ENCODE data around the gene FMO5.
"Not testable (repeated sequence)": the region's sequence is repeated elsewhere in the genome, so short reads cannot be mapped to it uniquely, and the experiment has no call there.

Gene FMO5

DNA sequence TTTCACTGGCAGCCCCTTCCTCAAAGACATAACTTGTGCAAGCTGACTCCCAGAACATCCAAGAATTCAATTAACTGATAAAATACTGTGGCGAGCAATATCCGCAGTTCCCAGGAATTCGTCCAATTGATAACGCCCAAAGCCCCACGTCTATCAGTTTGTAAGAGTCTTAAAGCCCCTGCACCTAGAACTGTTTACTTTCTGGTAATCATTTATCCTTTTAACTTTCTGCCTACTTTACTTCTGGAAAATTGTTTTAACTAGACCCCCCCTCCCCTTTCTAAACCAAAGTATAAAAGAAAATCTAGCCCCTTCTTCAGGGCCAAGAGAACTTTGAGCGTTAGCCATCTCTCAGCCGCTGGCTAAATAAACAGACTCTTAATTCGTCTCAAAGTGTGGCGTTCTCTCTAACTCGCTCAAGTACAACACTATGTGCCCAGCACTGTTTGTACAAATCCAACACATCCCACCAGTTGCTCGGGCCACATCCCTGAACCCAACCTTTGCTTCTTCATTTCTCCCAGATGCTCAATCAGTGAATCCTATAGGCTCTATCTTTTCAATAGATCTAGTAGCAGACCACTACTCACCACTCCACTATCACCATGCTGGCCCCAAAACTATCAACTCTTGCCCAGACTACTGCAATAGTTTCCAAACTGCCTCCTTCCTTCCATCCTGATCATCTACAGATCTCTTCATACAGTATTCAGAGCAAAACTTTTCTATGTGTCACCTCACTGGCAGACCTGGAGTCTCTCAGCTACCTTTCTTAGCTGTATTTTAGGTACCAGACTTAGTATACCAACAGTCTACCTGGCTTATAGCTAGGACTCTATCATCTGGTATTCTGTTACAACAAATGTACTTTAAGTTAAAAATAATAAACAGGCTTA, 14.0 kb upstream of the FMO5 start:
- no peak for DNase-seq

DNA sequence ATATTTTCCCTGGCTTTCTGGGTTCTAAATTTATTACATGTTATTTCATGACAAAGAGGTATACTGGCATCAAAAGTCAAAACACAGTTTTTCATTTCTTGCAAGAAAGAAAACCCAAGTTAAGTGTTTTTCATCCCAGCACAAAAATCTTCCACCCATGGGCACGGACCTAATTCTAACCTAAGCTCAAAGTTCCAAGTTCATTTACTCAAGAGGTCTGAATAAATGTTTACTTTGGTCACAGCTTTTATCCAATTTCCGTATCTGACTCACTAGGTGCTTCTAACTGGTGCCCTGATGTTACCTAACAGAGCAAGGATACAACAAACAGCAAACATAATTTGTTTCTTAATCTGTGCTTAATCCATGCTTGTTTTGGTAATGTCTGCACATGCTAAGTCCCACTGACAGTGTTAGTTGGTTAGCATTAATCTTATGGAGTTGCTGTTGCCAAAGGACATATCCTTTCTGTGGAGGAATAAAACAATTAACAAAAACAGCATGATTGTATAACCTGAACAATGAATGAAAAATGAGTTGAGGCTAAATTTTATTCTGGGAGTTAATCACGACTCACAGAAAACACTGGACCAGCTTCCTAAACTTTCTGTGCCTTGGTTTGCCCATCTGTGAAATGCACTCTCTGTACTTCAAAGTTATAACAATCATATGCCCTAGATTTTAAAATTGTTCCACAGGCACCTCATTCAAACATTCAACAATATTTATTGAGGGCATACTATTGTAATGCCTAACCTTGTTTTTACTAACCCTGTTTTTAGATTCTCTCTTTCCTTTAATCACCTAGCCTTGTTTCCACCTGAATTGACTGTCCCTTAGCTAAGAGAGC, 13.1 kb upstream of the FMO5 start:
- no peak for DNase-seq

DNA sequence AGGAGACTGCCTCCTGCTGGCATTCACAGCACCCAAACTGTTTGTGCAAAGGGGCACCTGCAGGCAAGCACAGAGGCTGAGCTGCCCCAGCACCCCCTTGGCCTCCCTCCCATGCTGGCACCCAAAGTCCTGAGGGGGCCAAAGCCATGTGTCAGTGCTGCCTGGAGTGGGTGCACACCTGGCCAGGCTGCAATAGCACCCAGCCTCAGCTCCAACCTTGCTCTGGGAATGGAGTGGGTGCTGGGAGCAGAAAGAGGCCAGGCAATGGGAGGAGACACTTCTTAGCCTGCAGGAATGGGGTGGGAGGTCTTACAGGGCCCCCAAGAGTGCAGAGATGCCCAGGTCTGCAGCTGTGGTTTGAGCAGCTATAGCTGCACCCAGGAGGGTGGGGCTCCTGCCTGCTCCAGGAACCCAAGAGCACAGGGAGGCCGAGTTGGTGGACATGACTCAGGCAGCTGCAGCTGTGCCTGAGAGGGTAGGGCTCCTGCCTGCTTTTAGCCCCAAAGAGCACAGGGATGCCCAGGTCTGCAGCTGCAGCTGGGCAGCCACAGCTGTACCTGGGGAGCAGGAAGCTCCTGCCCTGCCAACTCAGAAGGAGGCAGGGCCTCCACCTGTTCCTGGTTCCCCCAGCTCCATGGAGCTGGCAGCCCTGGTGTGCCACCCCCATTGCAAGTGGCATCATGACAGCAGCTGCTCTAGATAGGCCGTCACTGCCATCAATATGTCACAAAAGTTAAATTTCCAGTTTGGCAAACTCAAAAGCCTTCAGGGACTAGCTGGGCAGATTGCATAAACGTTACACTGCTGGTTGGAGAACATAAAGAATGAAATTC, 12.0 kb upstream of the FMO5 start:
- no peak for DNase-seq

DNA sequence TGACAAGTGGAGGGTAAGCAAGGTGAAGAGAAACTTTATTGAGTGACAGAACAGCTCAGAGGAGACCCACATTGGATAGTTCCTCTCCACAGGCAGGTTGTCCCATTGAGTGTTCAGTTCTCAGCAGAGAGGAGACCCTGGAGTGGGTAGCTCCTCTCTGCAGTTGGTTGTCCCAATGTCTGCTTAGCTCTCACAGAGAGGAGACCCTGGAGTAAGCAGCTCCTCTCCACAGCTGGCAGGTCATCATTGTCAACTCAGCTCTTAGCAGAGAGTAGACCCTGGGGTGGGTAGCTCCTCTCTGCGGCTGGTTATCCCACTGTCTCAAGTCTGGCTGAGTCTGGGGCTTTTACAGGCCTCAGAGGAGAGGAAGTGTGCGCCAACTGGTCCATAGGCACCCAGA, 11.3 kb upstream of the FMO5 start:
- DNase-seq: no peak

DNA sequence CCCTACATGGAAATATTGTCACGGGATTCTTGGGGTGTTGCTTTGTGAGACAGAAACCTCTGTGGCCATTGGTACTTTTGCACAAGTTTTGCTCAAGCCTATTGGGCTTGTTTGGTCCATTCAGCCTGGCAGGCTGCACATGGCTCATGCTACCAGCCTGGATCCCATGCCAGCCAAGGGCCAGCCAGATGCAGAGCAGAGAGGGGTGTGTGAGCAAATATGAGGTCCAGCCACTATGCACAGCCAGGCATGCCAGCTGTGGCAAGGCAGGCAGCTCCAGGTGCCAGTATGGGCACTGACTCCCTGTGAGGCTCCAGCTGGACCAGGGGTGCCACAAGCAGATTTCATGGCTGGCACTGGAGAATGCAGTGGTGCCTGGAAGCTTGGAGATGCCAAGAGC, 10.7 kb upstream of the FMO5 start:
- DNase-seq: no peak

DNA sequence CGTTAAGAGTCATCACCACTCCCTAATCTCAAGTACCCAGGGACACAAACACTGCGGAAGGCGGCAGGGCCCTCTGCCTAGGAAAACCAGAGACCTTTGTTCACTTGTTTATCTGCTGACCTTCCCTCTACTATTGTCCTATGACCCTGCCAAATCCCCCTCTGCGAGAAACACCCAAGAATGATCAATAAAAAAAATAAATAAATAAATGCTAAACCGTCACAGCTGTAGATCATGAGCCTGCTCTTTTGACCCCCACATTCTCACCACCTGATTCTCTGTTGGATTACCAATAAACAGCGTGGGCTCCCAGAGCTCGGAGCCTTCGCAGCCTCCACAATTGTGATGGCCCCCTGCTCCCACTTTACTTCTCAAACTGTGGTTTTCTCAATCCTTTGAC, 8.8 kb upstream of the FMO5 start:
- DNase-seq: not testable (repeated sequence)

DNA sequence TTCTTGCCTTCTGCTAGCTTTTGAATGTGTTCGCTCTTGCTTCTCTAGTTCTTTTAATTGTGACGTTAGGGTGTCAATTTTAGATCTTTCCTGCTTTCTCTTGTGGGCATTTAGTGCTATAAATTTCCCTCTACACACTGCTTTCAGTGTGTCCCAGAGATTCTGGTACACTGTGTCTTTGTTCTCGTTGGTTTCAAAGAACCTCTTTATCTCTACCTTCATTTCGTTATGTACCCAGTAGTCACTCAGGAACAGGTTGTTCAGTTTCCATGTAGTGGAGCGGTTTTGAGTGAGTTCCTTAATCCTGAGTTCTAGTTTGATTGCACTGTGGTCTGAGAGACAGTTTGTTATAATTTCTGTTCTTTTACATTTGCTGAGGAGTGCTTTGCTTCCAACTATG, 5.9 kb upstream of the FMO5 start:
- DNase-seq: not testable (repeated sequence)

DNA sequence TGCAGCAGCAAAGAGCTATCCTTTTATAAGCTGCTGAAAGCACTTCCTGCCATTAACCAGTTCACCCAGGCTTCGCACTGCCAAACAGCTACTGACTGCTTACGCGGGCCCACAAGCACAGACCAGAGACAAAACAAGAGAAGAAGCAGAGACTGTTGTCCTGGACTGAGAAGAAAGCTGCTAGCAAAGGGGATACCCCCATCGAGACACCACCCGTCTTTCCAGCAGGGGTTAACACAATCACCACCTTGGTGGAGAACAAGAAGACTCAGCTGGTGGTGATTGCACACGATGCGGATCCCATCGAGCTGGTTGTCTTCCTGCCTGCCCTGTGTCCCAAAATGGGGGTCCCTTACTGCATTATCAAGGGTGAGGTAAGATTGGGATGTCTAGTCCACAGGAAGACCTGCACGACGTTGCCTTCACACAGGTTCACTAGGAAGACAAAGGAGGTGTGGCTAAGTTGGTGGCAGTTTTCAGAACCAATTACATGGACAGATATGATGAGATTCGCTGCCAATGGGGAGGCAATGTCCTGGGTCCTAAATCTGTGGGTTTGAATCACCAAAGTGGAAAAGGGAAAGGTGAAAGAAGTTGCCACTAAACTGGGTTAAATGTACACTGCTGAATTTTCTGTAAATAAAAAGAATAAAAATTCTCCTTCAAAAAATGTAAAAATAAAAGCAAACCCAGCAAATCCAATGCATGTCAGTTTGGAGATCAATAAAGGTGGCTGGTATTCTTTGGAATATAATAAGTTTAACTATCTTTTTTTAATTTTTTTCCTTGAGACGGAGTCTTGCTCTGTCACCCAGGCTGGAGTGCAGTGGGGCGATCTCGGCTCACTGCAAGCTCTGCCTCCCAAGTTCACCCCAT, 1.2 kb downstream of the FMO5 start:
- DNase-seq: no peak

DNA sequence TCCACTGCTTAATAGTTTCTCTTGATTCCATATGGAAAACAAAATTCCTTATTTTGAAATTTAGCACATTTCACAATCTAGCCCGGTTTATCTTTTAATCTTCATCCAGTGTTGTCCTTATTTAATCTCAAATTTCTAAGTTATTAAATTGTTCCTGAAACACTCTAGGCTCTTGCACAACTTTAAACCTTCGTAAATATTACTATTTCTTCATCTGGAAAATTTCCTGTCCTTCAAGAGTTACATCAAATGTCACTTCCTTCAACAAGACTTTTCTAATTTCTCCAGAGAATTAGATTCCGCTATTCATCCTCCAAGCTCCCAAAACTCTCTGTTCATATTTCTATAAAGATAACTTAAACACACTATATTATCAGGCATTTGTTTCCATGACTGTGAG, 6.5 kb downstream of the FMO5 start:
- no peak for DNase-seq

DNA sequence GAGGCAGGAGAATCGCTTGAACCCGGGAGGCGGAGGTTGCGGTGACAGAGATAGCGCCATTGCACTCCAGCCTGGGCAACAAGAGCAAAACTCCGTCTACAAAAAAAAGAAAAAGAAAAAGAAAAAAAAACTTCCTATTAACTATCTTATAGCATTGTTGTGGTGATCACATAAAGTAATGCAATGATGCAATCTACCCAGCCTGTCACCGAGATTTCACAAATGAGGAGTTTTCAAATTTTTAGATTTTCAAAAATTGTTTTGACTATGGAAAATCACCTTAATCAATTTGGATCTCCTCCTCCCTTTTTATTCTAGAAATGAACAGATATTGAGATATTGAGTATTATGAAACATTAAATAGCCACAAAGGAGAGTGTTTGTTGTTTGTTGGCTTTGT, 8.0 kb downstream of the FMO5 start:
- no peak for DNase-seq

DNA sequence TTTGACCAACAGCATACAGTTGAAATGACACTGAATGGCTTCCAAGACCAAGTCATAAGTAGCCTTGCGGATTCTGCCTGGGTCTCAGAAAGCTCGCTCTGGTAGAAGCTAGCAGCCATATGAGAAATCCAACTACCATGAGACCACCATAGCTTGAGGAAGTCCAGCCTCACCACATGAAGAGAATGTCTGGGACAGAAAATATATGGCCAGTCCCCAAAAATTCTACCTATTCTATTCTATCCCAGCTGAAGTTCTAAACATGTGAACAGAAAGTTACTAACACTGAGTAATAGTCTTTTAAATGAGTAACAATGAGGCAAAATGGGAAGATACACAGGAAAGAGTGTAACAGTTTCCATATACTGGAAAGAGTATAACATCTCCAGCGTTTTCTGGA, 9.0 kb downstream of the FMO5 start:
- no peak for DNase-seq

DNA sequence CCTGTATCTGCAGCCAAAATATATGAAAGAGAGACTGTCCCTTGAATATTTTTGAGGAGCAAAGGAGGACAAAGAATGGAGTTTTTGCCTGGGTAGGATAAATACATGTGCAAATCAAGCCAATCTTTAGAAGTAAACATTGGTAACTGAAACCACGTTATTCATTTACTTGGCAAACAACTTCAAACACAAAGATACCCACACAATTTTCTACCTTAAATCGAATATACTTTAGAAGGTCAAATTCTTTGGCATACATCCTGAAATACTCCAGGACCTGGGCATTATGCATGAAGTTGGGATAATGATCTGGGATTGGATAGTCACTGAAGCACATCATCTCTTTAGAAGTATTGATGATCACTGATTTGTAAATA, 9.6 kb downstream of the FMO5 start:
- no peak for DNase-seq

DNA sequence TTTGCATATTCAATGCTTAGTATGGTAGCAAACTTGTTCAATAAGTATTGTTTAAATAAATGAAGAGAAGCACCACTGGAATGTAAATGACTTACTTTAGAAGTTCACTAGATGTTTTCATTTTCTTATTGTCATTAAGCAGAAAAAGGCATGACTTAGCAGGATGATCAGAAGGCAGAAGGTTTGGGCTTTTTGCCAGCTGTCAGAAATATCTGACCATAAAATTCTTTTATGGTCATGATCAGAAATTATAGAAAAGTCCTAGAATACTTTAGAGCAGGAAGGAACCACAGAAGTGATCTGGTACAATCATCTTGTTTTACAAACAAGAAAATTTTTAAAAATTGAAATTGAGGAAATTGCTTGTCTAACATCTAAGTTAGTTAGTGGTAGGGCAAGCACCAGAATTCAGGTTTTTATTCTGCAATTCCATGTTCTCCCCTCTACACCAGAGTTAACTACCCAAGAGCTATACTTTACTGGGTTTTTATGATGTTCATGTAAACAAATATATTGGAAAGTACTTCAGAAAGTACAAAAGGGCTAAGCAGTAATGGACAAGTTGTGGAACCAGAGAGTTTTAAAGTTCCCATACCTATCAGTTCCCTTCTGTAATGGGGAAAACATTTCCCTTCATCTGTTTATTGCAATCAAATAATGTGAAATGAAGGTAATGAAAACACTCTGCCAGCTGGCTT, 10.1 kb downstream of the FMO5 start:
- no peak for DNase-seq

DNA sequence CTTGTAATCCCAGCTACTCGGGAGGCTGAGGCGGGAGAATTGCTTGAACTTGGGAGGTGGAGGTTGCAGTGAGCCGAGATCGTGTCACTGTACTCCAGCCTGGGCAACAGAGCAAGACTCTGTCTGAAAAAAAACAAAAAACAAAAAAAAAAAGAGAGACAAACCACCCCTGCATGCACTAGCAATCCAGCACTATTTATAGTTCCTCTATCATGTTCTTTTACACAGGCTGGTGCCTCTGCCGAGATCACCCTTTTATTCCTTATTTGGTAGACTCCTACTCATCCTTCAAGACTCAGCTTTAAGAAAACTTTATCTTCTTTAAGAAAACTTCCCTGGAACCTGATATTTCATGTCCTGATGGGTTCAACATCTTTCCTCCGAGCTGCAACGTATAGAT, 10.8 kb downstream of the FMO5 start:
- DNase-seq: no peak

DNA sequence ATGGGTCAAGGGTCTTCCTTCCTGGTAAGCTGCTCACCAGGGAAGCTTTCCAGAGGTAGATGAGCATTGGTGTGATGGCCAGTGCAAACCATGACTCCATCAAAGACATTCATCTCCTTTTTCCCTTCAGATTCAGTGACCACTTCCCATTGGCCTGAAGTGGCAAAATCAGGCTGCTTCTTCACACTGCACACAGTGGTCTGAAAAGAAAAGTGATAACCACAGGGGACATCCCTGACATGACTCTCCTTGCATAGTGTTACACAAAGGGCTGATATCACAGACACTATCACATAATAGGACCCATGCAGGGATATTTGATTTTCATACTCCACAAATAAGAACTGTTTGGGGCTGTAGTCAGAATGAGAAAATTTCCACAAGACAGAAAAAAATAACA, 11.9 kb downstream of the FMO5 start:
- DNase-seq: no peak

DNA sequence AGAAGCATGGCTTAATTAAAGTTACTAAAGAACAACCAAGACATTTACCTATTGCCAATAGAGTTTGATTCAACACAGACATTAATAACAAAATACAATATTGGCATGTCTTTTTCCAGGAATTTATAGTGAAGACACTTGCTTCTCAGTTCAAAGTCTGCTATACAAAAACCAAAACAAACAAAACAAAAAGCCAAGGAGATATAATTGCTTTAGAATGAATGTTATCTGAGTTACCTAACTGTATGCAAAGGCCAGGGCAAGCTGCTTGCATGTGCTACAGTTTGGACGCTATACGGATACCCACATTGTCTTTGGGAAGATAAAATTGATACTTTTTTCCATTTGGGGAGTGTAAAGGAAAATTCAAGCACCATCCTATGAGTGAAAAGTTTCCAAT, 13.6 kb downstream of the FMO5 start:
- no peak for DNase-seq

DNA sequence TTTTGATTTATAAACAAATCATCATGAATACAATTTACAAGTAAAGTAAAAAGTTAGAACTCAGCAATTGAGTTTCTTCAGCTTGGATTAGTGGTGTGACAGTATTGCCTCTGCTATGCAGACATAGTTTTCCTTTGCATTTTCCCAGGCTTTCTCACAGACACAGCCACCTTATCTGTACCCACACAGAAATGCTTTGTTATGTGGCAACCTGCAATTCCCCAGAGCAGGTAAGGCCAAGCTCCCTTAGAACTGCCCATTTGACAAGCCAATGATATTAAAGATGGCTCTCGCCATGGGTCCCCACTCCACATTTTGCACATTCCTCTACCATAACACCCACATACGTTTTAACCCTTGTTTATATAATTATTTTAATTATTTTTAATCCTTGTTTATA, 14.2 kb downstream of the FMO5 start:
- DNase-seq: no peak

DNA sequence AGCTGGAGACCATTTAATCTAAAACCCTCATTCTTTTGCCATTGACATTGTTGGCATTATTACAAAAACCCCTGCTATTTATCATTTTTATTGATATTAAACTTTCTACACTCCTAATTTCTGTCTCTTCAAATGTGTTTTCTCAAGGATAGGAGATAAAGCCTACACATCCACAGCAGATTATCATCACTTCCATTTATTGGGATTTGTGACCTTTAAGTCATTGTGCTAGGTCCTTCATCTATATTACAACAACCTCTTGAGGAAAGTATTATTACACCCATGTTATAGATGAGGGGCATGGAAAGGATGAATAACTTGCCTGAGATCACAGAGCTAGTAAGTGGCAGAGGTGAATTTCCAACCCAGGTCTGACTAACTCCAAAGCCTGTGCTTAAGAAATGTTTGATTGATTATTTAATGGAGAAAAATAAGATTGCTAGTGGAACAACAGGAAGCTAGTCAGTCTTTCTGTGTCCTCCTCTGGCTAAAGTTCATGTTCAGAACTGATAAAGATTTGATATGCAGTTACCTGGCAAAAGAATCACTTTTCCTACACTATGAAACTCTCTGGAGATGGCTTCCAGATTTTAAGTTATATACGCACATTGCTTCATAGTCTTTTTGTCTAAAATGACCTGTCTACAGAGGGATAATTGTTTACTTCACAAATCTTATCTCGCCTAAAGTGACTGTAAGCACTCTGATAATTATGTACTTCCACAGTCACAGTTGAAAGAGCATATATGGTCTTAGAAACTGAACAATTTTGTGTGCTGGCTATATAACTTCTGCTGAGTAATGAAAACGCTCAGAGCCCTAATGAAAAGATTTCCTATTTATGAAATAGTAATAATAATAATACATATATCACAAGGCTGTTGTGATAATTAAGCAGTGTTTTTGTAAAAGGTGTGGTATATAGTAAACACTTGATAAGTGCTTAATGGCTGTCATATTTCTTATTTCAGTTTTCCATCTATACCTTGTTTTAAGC, 15.0 kb downstream of the FMO5 start:
- DNase-seq: no peak

DNA sequence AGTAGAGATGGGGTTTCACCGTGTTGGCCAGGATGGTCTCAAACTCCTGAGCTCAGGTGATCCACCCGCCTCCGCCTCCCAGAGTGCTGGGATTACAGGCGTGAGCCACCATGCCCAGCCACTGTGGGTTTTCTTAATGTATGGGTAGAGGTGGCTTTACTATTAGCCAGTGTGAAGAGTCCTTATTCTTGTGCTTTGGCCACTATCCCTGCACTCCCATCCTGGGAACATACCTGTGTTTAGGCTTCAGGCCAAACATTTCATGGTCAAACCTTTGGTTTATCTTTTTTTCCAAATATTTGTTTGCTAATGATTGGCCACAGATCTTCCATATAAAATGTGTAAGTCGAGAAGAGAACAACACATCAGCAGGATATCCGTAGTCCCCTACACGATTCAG, 16.5 kb downstream of the FMO5 start:
- no peak for DNase-seq

DNA sequence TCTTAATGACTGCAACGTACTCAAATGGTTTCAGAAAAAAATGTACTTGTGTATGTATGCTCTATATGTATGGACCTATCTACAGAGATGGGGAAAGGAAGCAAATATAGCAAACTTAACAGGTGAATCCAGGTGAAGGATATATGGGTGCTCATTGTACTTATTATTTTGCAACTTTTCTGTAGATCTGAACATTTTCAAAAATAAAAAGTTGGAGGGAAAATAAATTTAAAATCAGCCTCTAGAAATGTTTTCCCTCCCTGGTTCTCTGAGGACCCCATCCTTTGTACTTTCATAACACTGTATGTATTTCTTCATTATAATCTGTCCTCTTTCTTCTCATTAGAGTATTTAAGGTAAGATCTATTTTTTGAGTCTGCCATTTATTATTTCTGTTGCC, 17.9 kb downstream of the FMO5 start:
- no peak for DNase-seq

Measured in activated CD4-positive, alpha-beta T cell treated with anti-CD3 and anti-CD28 coated beads, Interleukin-2, amount 50 U/mL, for 16 hours (primary cell).